ENCODE data around the gene UBE2Q1. TPM values are rescaled to one million over a fixed set of nuclear protein-coding genes. Genes with fewer than 3 reads are reported as not detected.
A peak's percentile ranks its signal among the peaks of the same experiment; 100 is the strongest.

UBE2Q1 gene
- 10 to 100 TPM; 32.0 to 58.2 (median 39.2) TPM for total RNA-seq

DNA sequence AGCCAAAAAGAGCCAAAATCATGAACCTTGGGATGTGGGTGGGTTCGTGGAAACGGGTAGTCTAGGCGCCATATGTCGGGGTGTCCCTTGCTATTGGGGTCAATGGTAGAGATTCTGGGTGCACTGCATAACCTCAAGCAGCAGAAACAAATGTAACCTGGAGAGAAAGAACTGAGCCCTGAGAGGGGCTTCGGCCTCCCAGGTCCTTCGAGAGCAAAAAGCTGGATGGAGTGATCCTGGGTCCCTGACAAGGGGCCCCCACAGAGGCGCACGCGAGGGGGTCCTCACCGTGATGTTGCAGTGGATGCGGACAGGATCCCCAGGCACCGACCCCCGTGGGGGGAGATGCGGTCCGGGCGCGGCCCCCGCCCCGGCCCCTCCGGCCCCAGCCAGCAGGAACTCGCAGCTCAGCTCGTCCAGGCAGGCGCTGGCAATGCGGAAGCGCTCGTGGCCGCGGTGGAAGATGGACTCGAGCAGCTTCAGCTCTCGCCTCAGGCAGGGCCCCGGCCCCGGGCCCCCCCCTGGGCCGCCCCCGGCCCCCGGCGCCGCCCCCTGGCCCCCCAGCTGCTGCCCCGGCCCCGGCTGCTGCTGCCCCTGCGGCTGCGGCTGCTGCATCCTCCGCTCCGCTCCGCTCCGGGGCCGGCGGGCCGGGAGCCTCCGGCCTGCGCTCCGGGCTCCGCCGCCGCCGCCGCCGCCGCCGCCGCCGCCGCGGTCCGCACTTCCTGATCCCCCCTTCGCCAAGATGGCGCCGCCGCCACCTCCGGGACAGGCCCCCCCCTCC lies at the start of gene UBE2Q1:
UBE2Q1 (minus strand) TSS at position 724 of the 781 bp plus-strand sequence; CDS start at position 615, 109 bp downstream.
- Histone ChIP-seq H3K4me3 (peak within 1 kb of the TSS; percentile 51 to 83 (median 77)), H3K4me1 (replicated peaks in 1 of 2) (peaks cover 13 to 14% of the 10 kb centered on the region in 2 donors), H3K27ac (peak within 1 kb of the TSS; percentile 87 to 90)
- peak; percentile 1 to 17 (median 5) for ATAC-seq (replicated peaks in 6 of 8)
- WGBS, 10 experiments, result 0 to 11% (median 3%) methylated on average over 2 to 11 of the region's 69 CpGs; no CpG with 5 or more reads in 5 of the 10 experiments
- in situ Hi-C loops (cut with MboI; ENCODE audit: low pct_unique_long_range_greater_than_20kb in 2 of 9, low sequenced_read_pairs in 9 of 9, unreplicated experiment in 9 of 9), result loop anchor here in 3 of 9 experiments (25.0 kb wide), 1 partner anchor 504 kb away; the partner anchor contains the start of genes ADAM15 (in 3 of the 3) and EFNA4 (in 3 of the 3)

DNA sequence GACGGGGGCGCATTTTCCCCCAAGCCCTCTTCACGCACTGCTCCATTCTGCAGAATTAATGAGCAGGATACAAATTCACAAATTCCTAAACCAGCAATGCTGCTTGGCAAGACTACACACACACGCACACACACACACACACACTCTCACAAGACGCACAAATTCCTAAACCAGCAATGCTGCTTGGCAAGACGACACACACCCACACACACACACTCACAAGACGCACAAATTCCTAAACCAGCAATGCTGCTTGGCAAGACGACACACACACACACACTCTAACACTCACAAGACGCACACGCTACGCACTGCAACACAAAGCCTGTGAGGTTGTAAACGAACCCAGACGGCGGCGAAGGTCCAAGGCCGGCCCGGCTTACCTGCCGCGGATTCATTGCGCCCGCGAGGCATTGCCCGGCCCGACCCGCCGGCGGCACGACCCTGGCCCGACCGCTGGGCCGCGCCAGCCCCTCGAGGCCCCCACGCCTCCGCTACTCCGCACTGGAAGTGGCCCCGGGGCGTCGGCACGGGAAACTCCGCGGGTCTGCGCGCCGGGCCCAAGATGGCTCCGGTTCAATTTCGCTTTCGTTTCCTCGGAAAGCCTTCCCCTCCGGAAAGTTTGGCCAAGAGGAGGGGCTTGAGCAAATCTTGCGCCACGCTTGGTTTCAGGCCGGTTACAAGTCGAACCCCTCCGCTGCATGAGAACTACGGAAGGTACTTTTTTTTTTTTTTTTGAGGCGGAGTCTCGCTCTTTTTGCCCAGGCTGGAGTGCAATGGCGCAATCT lies 49.3 kb upstream of the UBE2Q1 start, which contains the start of gene ADAR:
ADAR (minus strand) TSS at position 578 of the 788 bp plus-strand sequence; CDS start at position 398, 180 bp downstream.
- H3K4me3 ChIP-seq, result peak within 1 kb of the TSS; percentile 42 to 90 (median 64)
- peaks cover 24 to 25% of the 10 kb centered on the region in 2 donors for H3K4me1 ChIP-seq (replicated peaks in 1 of 2)
- H3K27ac ChIP-seq, result peak within 1 kb of the TSS; percentile 58 to 91
- ATAC-seq (replicated peaks in 6 of 8), result peak; percentile 67 to 89 (median 73)
- WGBS, 10 experiments, result 0 to 4% (median 1%) methylated on average over 1 to 28 of the region's 59 CpGs; no CpG with 5 or more reads in 3 of the 10 experiments
- in situ Hi-C loops (cut with MboI; ENCODE audit: low pct_unique_long_range_greater_than_20kb in 2 of 9, low sequenced_read_pairs in 9 of 9, unreplicated experiment in 9 of 9), result no loop called here

GRCh38 chr1:154607106-154607608 lies 48.7 kb upstream of the UBE2Q1 start:
- Histone ChIP-seq H3K4me3 (peak overlapping the region; percentile 42 to 90 (median 64)), H3K27ac (peak overlapping the region in 1 of 2 donors; percentile 91), H3K4me1 (replicated peaks in 1 of 2) (peaks cover 24 to 25% of the 10 kb centered on the region in 2 donors)
- 3 to 40% (median 15%) methylated on average over 2 to 9 of the region's 11 CpGs for WGBS, 10 experiments
- in situ Hi-C loops (cut with MboI; ENCODE audit: low pct_unique_long_range_greater_than_20kb in 2 of 9, low sequenced_read_pairs in 9 of 9, unreplicated experiment in 9 of 9), result no loop called here
- peak in 3 of 8 experiments; percentile 1 to 4 (median 2) for ATAC-seq (replicated peaks in 6 of 8)

DNA sequence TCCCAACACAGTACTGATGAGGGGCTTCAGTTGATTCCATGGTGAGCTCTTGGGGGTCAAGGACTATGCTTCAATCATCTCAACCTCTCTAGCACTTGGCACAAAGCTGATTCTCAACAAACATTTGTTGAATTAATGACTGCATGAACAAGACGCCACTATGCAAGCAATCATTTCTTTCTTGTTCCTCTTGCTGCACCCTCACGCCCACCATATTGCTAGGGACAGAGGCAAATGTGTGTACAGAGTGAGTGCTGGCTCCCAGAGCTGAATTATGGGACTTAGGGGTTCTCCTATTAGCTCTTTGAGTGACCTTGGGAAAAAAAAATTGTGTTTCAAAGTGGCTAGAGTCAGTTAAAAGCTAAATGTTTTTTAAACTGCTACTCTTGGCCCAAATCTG lies 47.1 kb upstream of the UBE2Q1 start:
- no peak overlapping the region for H3K4me3 ChIP-seq
- WGBS, 10 experiments, result 50 to 100% (median 93%) methylated on average over 1 to 2 of the region's 2 CpGs; no CpG with 5 or more reads in 1 of the 10 experiments
- in situ Hi-C loops (cut with MboI; ENCODE audit: low pct_unique_long_range_greater_than_20kb in 2 of 9, low sequenced_read_pairs in 9 of 9, unreplicated experiment in 9 of 9), result no loop called here
- no peak for ATAC-seq (replicated peaks in 6 of 8)
- peaks cover 12 to 17% of the 10 kb centered on the region in 2 donors for H3K4me1 ChIP-seq (replicated peaks in 1 of 2)
- H3K27ac ChIP-seq, result no peak overlapping the region

GRCh38 chr1:154603317-154603716 lies 44.9 kb upstream of the UBE2Q1 start:
- Histone ChIP-seq H3K4me3 (no peak overlapping the region), H3K4me1 (replicated peaks in 1 of 2) (peaks cover 10 to 18% of the 10 kb centered on the region in 2 donors), H3K27ac (no peak overlapping the region)
- WGBS, 10 experiments, result 96 to 100% methylated on average over 1 to 2 of the region's 2 CpGs; no CpG with 5 or more reads in 8 of the 10 experiments
- in situ Hi-C loops (cut with MboI; ENCODE audit: low pct_unique_long_range_greater_than_20kb in 2 of 9, low sequenced_read_pairs in 9 of 9, unreplicated experiment in 9 of 9), result no loop called here
- no peak for ATAC-seq (replicated peaks in 6 of 8)

- H3K4me3 ChIP-seq, result no peak overlapping the region
Measured at GRCh38 chr1:154599658-154600057, 41.2 kb upstream of the UBE2Q1 start.

DNA sequence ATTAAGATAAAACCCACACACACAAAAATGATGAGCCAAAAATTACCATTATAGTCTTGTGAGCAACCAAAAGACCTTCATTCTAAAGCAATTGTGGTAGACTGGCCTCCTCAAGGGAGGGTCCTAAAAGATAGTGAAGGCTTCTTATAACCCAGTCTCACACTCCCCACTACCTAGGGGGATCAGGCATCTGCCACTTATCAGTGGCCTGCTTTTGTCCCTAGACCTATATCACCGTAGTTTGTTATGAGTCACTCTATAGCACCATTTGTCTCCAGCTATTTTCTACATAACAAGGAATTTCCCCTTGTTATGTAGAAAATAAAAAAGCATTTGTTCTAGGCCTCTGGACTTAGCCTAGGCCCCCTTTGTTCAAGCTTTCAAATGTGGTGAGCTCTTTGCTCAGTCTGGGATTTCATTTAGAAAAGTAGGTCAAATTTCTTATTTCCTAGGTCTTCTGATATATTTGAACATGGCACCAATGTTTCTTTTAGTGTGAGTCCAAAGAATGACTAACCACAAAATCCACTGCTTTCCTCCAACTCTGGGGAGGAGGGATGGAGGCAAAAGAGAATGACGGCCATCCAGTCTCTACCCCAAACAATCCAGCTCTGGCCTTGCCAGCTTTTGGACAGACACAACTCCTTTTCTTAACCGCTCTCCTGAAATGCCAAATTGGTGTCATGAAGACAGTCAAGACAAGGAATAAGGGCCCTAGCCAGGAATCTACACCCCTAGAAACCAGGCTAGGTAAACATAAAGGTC lies 40.6 kb upstream of the UBE2Q1 start:
- Histone ChIP-seq H3K27ac (peak overlapping the region in 1 of 2 donors; percentile 30), H3K4me1 (replicated peaks in 1 of 2) (peaks cover 4 to 9% of the 10 kb centered on the region in 2 donors), H3K4me3 (no peak overlapping the region)
- peak in 3 of 8 experiments; percentile 3 to 14 (median 7) for ATAC-seq (replicated peaks in 6 of 8)
- in situ Hi-C loops (cut with MboI; ENCODE audit: low pct_unique_long_range_greater_than_20kb in 2 of 9, low sequenced_read_pairs in 9 of 9, unreplicated experiment in 9 of 9), result no loop called here
- WGBS, 10 experiments, result 55 to 100% (median 77%) methylated on average over 1 to 3 of the region's 3 CpGs; no CpG with 5 or more reads in 3 of the 10 experiments

More at GRCh38 chr1:154599658-154600057, 41.2 kb upstream of the UBE2Q1 start:
- in situ Hi-C loops (cut with MboI; ENCODE audit: low pct_unique_long_range_greater_than_20kb in 2 of 9, low sequenced_read_pairs in 9 of 9, unreplicated experiment in 9 of 9), result no loop called here
- 55 to 81% methylated on average over 3 of the region's 3 CpGs; no CpG with 5 or more reads in 8 of the 10 experiments for WGBS, 10 experiments
- peak in 5 of 8 experiments; percentile 85 to 99 (median 91) for ATAC-seq (replicated peaks in 6 of 8)
- Histone ChIP-seq H3K27ac (peak overlapping the region in 1 of 2 donors; percentile 30), H3K4me1 (replicated peaks in 1 of 2) (peaks cover 4 to 9% of the 10 kb centered on the region in 2 donors)

GRCh38 chr1:154595621-154596020 lies 37.2 kb upstream of the UBE2Q1 start:
- peak in 2 of 8 experiments; percentile 61 to 66 for ATAC-seq (replicated peaks in 6 of 8)
- Histone ChIP-seq H3K4me1 (replicated peaks in 1 of 2) (peaks cover 4 to 9% of the 10 kb centered on the region in 2 donors), H3K27ac (no peak overlapping the region), H3K4me3 (no peak overlapping the region)
- in situ Hi-C loops (cut with MboI; ENCODE audit: low pct_unique_long_range_greater_than_20kb in 2 of 9, low sequenced_read_pairs in 9 of 9, unreplicated experiment in 9 of 9), result no loop called here
- 0 to 100% (median 90%) methylated on average over 1 of the region's 1 CpG; no CpG with 5 or more reads in 2 of the 10 experiments for WGBS, 10 experiments

- in situ Hi-C loops (cut with MboI; ENCODE audit: low pct_unique_long_range_greater_than_20kb in 2 of 9, low sequenced_read_pairs in 9 of 9, unreplicated experiment in 9 of 9), result no loop called here
- peaks cover 4 to 8% of the 10 kb centered on the region in 2 donors for H3K4me1 ChIP-seq (replicated peaks in 1 of 2)
- WGBS, 10 experiments, result 73 to 100% (median 87%) methylated on average over 1 to 7 of the region's 7 CpGs; no CpG with 5 or more reads in 1 of the 10 experiments
- H3K4me3 ChIP-seq, result no peak overlapping the region
- ATAC-seq (replicated peaks in 6 of 8), result no peak
- H3K27ac ChIP-seq, result no peak overlapping the region
Measured at GRCh38 chr1:154594811-154595210, 36.3 kb upstream of the UBE2Q1 start.

GRCh38 chr1:154593390-154593789 lies 34.9 kb upstream of the UBE2Q1 start:
- ATAC-seq (replicated peaks in 6 of 8), result no peak
- no peaks in the 10 kb centered on the region for H3K4me1 ChIP-seq (replicated peaks in 1 of 2)
- in situ Hi-C loops (cut with MboI; ENCODE audit: low pct_unique_long_range_greater_than_20kb in 2 of 9, low sequenced_read_pairs in 9 of 9, unreplicated experiment in 9 of 9), result no loop called here
- no peak overlapping the region for H3K27ac ChIP-seq
- no peak overlapping the region for H3K4me3 ChIP-seq

DNA sequence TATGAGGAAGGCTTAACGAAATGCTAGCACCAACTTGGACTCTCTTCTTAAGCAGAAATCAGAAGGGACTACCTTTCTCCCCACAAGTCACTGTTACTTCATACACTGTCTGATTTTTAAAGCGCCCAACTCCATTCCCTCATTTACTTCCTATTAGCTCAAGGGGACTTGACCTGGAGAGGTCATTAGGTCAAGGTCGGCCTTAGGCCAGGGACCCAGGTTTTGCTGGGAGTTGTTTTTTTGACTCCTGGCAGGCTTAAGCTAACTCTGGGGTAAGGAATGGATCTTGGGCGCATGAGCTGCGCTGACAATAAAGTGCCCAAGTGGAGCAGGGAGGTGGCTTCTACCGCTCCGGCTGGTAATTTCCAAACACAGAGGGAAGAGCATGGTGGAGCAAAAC lies 32.7 kb upstream of the UBE2Q1 start:
- in situ Hi-C loops (cut with MboI; ENCODE audit: low pct_unique_long_range_greater_than_20kb in 2 of 9, low sequenced_read_pairs in 9 of 9, unreplicated experiment in 9 of 9), result no loop called here
- Histone ChIP-seq H3K27ac (no peak overlapping the region), H3K4me1 (replicated peaks in 1 of 2) (no peaks in the 10 kb centered on the region), H3K4me3 (no peak overlapping the region)
- 83 to 100% (median 95%) methylated on average over 1 to 7 of the region's 7 CpGs for WGBS, 10 experiments
- ATAC-seq (replicated peaks in 6 of 8), result no peak

- 59 to 100% (median 93%) methylated on average over 1 to 5 of the region's 5 CpGs; no CpG with 5 or more reads in 2 of the 10 experiments for WGBS, 10 experiments
- H3K4me3 ChIP-seq, result no peak overlapping the region
- no peak for ATAC-seq (replicated peaks in 6 of 8)
- H3K27ac ChIP-seq, result no peak overlapping the region
- no peaks in the 10 kb centered on the region for H3K4me1 ChIP-seq (replicated peaks in 1 of 2)
- in situ Hi-C loops (cut with MboI; ENCODE audit: low pct_unique_long_range_greater_than_20kb in 2 of 9, low sequenced_read_pairs in 9 of 9, unreplicated experiment in 9 of 9), result no loop called here
Measured at GRCh38 chr1:154590756-154591155, 32.3 kb upstream of the UBE2Q1 start.

Data from motor neuron (in vitro differentiated cells).